Pancreas (tissue), 10 donors: ENCODE results near the gene P2RX3. TPM values are rescaled to one million over a fixed set of nuclear protein-coding genes. Genes with fewer than 3 reads are reported as not detected.

Experiments used
- ATAC-seq, 4 donors: fragments of 200-7000 bp; cut with Tn5 transposase; one replicate each; pipeline versions ENCODE4 v1.8.0 to v1.9.1; 2020; ENCODE audit warnings: mild to moderate bottlenecking in 4 of 4, moderate library complexity in 4 of 4
- DNase-seq, 6 donors: peaks; one replicate each; pipeline ENCODE4 v3.0.0-alpha.2; 2020
- FAIRE-seq: peaks from 2 replicates; lab custom pipeline; 2012; peaks lifted over from hg19 to GRCh38; lab: Jason Lieb, UNC
- H3K27ac ChIP-seq, 4 donors: fragments of 200-600 bp; sonication (generic); 1 replicate in 3 of 4; 2 replicates in 1 of 4; pipeline versions ENCODE4 v1.5.0 to v1.8.0; 2020
- H3K27me3 ChIP-seq, 4 donors: fragments of 200-600 bp; one replicate each; pipeline ENCODE4 v1.8.0; 2021
- H3K36me3 ChIP-seq, 3 donors: fragments of 200-600 bp; sonication (generic) in 1 of 3; one replicate each; pipeline versions ENCODE4 v1.5.0 to v1.8.0; 2020 to 2021
- H3K4me1 ChIP-seq, 3 donors: fragments of 200-600 bp; one replicate each; pipeline ENCODE4 v1.8.0; 2021
- H3K4me3 ChIP-seq, 4 donors: fragments of 200-600 bp; sonication (generic) in 2 of 4; one replicate each; pipeline versions ENCODE4 v1.5.0 to v1.8.0; 2020 to 2021
- H3K9me3 ChIP-seq, 4 donors: fragments of 200-600 bp; one replicate each; pipeline ENCODE4 v1.8.0; 2021
- CTCF ChIP-seq, 4 donors: fragments of 200-600 bp; sonication (generic) in 3 of 4; IDR thresholded peaks; one replicate each; pipeline versions ENCODE4 v1.5.0 to v1.8.0; 2021; ENCODE audit warnings: antibody characterized with exemption in 4 of 4
- WGBS, 2 donors: extraction: QIAGEN DNeasy Blood & Tissue Kit; methylation state at CpG; one replicate each; pipeline ENCODE4 v1.1.7; 2013; 5-methylcytosine and 5-hydroxymethylcytosine counted together
- intact Hi-C, 3 donors: fragments of 100-400 bp; cut with DNase I; formaldehyde crosslinking; loops; one replicate each; pipeline versions ENCODE4 v1.11.1 to v1.14.2; 2022
- polyA plus RNA-seq, 2 donors: library from polyadenylated mRNA; stranded (reverse); fragments of 200-250 nt; gene quantifications; one replicate each; pipeline ENCODE4 v1.2.3, GENCODE V29; 2013
- total RNA-seq, 6 donors: library from RNA; stranded (reverse); fragmentation: NEBNext Ultra II Directional in 4 of 6; extraction: Animal tissue kit (Norgen Biotek cat#: 25700) in 4 of 6; gene quantifications; one replicate each; pipeline versions ENCODE4 v1.2.1 to v1.2.4, GENCODE V29; 2021 to 2023
- donor health status: healthy with polysubstance abuse.
- donor health status: DM: no; HTN: no; CAD: no; lungs with moderate emphysema.
- donor health status: DM: no; HTN: no; CAD: no.
- donor health status: control.
- donor health status: control.
- donor health status: Bipolar disorder and iron deficiency.
- donor health status: DM: yes; HTN: yes; CAD: no.
- donor health status: DM: no; HTN: no; CAD: no.
- donor health status: DM: no; HTN: no; CAD: no.
- donor health status: DM: yes; HTN: yes; CAD: no.

The P2RX3 gene
- total and polyA plus RNA-seq, 8 donors: 0.07 to 0.16 (median 0.16) TPM; not detected in 5

- Histone ChIP-seq H3K4me3 (no peak overlapping the region), H3K9me3 (no peaks in the 10 kb centered on the region), H3K4me1 (peaks cover 6 to 10% (median 7%) of the 10 kb centered on the region in 3 donors), H3K27me3 (no peaks in the 10 kb centered on the region), H3K27ac (no peak overlapping the region), H3K36me3 (peaks cover 0 to 9% (median 0%) of the 10 kb centered on the region in 3 donors)
- ATAC-seq: no peak
- 91 to 96% methylated on average over 4 of the region's 4 CpGs for WGBS, 2 donors
- DNase-seq: no peak
- intact Hi-C loops: no loop called here
- FAIRE-seq: no peak
- TF ChIP-seq CTCF (IDR thresholded peaks at IDR 0.05): no peak
Observed at GRCh38 chr11:57421066-57421465, 82.9 kb downstream of the P2RX3 start.

GRCh38 chr11:57421805-57422204 is 83.7 kb downstream of the P2RX3 start:
- TF ChIP-seq CTCF (IDR thresholded peaks at IDR 0.05): no peak
- Histone ChIP-seq H3K27me3 (no peaks in the 10 kb centered on the region), H3K27ac (no peak overlapping the region), H3K36me3 (peaks cover 0 to 9% (median 0%) of the 10 kb centered on the region in 3 donors), H3K4me1 (peaks cover 7 to 11% (median 7%) of the 10 kb centered on the region in 3 donors), H3K9me3 (no peaks in the 10 kb centered on the region), H3K4me3 (no peak overlapping the region)
- intact Hi-C loops: no loop called here
- ATAC-seq (no peak), FAIRE-seq (no peak), DNase-seq (no peak)

Other genes starting within 250 kb of the P2RX3 start
- gene LRRC55, start 156.4 kb upstream of the P2RX3 start, total RNA-seq: 1 to 10 TPM in 1 of 6 donors, under 1 TPM in 5; 0.03 to 1.2 (median 0.06) TPM
- under 1 TPM; 0.08 to 0.21 TPM for gene LRRC55, start 156.4 kb upstream of the P2RX3 start, polyA plus RNA-seq
- 1 to 10 TPM in 4 of 6 donors, under 1 TPM in 2; 0.41 to 7.3 (median 1.7) TPM for gene APLNR, start 101.1 kb upstream of the P2RX3 start, total RNA-seq
- gene APLNR, start 101.1 kb upstream of the P2RX3 start, polyA plus RNA-seq: 1 to 10 TPM in 1 of 2 donors, under 1 TPM in 1; 0.19 to 1.2 TPM
- 100 to 1,000 TPM in 1 of 6 donors, 10 to 100 TPM in 5; 63.4 to 109 (median 77.3) TPM for gene TNKS1BP1, start 13.4 kb upstream of the P2RX3 start, total RNA-seq
- 100 to 1,000 TPM; 111 to 172 TPM for gene TNKS1BP1, start 13.4 kb upstream of the P2RX3 start, polyA plus RNA-seq
- 10 to 100 TPM; 35.3 to 61.9 (median 45.4) TPM for gene SSRP1, start 2.5 kb upstream of the P2RX3 start, total RNA-seq
- 10 to 100 TPM; 20.5 to 41.8 TPM for gene SSRP1, start 2.5 kb upstream of the P2RX3 start, polyA plus RNA-seq
- not detected for gene PRG3, start 42.8 kb downstream of the P2RX3 start, total RNA-seq
- not detected for gene PRG3, start 42.8 kb downstream of the P2RX3 start, polyA plus RNA-seq
- not detected for gene PRG2, start 52.3 kb downstream of the P2RX3 start, total RNA-seq
- gene PRG2, start 52.3 kb downstream of the P2RX3 start, polyA plus RNA-seq: under 1 TPM; 0.57 to 0.96 TPM
- gene SLC43A3, start 88.8 kb downstream of the P2RX3 start, total RNA-seq: 10 to 100 TPM in 5 of 6 donors, 1 to 10 TPM in 1; 6.7 to 34.9 (median 10.8) TPM
- gene SLC43A3, start 88.8 kb downstream of the P2RX3 start, polyA plus RNA-seq: 10 to 100 TPM; 16.4 to 18.2 TPM
- 1 to 10 TPM in 3 of 6 donors, under 1 TPM in 3; 0.55 to 2.7 (median 1.1) TPM for gene RTN4RL2, start 122.2 kb downstream of the P2RX3 start, total RNA-seq
- 1 to 10 TPM; 1.4 to 2.6 TPM for gene RTN4RL2, start 122.2 kb downstream of the P2RX3 start, polyA plus RNA-seq
- 100 to 1,000 TPM in 4 of 6 donors, 10 to 100 TPM in 2; 78.3 to 280 (median 137) TPM for gene SLC43A1, start 177.3 kb downstream of the P2RX3 start, total RNA-seq
- 100 to 1,000 TPM; 100 to 110 TPM for gene SLC43A1, start 177.3 kb downstream of the P2RX3 start, polyA plus RNA-seq
- 10 to 100 TPM; 12.2 to 32.6 (median 21.7) TPM for gene TIMM10, start 192.4 kb downstream of the P2RX3 start, total RNA-seq
- 10 to 100 TPM; 15.7 to 25.8 TPM for gene TIMM10, start 192.4 kb downstream of the P2RX3 start, polyA plus RNA-seq
- not detected for gene SMTNL1, start 199.2 kb downstream of the P2RX3 start, total RNA-seq
- gene SMTNL1, start 199.2 kb downstream of the P2RX3 start, polyA plus RNA-seq: not detected
- 10 to 100 TPM in 5 of 6 donors, 1 to 10 TPM in 1; 9.6 to 46.4 (median 11.5) TPM for gene UBE2L6, start 229.3 kb downstream of the P2RX3 start, total RNA-seq
- 10 to 100 TPM; 12.9 to 18.9 TPM for gene UBE2L6, start 229.3 kb downstream of the P2RX3 start, polyA plus RNA-seq